Mucosa of stomach (tissue), 1 donor: Measurements from ENCODE around the gene KRT2.
"Not testable (repeated sequence)": the region's sequence is repeated elsewhere in the genome, so short reads cannot be mapped to it uniquely, and the experiment has no call there.

Experiments used
- H3K27me3 ChIP-seq: one replicate; pipeline ENCODE4 v1.7.0; 2013; ENCODE audit warnings: mild to moderate bottlenecking, low read length; ENCODE audit not compliant: control insufficient read depth, insufficient read depth
- H3K36me3 ChIP-seq: one replicate; pipeline ENCODE4 v1.7.0; 2013; ENCODE audit warnings: low read length; ENCODE audit not compliant: control insufficient read depth, insufficient read depth
- H3K4me1 ChIP-seq: one replicate; pipeline ENCODE4 v1.7.0; 2013; ENCODE audit warnings: mild to moderate bottlenecking, low read length; ENCODE audit not compliant: control insufficient read depth, insufficient read depth
- H3K4me3 ChIP-seq: one replicate; pipeline ENCODE4 v1.7.0; 2013; ENCODE audit warnings: low read length
- H3K9ac ChIP-seq: one replicate; pipeline ENCODE4 v1.7.0; 2013; ENCODE audit warnings: mild to moderate bottlenecking, low read length, moderate library complexity
- H3K9me3 ChIP-seq: one replicate; pipeline ENCODE4 v1.7.0; 2013; ENCODE audit warnings: mild to moderate bottlenecking, low read length, moderate library complexity; ENCODE audit not compliant: control insufficient read depth
- donor health status: Pancreatic carcinoma.

KRT2 gene

GRCh38 chr12:52672321-52672933 lies 20.4 kb upstream of the KRT2 start:
- Histone ChIP-seq H3K4me3 (no peak overlapping the region), H3K9ac (no peak overlapping the region), H3K4me1 (no peaks in the 10 kb centered on the region)

GRCh38 chr12:52670961-52671360 lies 18.9 kb upstream of the KRT2 start:
- Histone ChIP-seq H3K9ac (no peak overlapping the region), H3K9me3 (no peaks in the 10 kb centered on the region), H3K4me1 (no peaks in the 10 kb centered on the region), H3K36me3 (no peaks in the 10 kb centered on the region), H3K4me3 (no peak overlapping the region), H3K27me3 (no peaks in the 10 kb centered on the region)

More at GRCh38 chr12:52672321-52672933, 20.4 kb upstream of the KRT2 start:
- no peaks in the 10 kb centered on the region for H3K9me3 ChIP-seq
- no peaks in the 10 kb centered on the region for H3K36me3 ChIP-seq
- no peaks in the 10 kb centered on the region for H3K27me3 ChIP-seq

- Histone ChIP-seq H3K27me3 (no peaks in the 10 kb centered on the region), H3K4me1 (no peaks in the 10 kb centered on the region), H3K9ac (no peak overlapping the region), H3K4me3 (no peak overlapping the region), H3K9me3 (no peaks in the 10 kb centered on the region), H3K36me3 (no peaks in the 10 kb centered on the region)
These were observed 18.5 kb upstream of the KRT2 start for GRCh38 chr12:52670506-52670905.

- H3K4me1 ChIP-seq, H3K9me3 ChIP-seq, H3K27me3 ChIP-seq, H3K9ac ChIP-seq, H3K36me3 ChIP-seq, H3K4me3 ChIP-seq: not testable (repeated sequence)
These were observed 17.9 kb upstream of the KRT2 start for GRCh38 chr12:52669941-52670340.

- Histone ChIP-seq H3K9me3 (no peaks in the 10 kb centered on the region), H3K36me3 (no peaks in the 10 kb centered on the region), H3K4me3 (no peak overlapping the region), H3K4me1 (no peaks in the 10 kb centered on the region), H3K27me3 (peaks cover 4% of the 10 kb centered on the region), H3K9ac (no peak overlapping the region)
These were observed 17.4 kb upstream of the KRT2 start for GRCh38 chr12:52669426-52669825.

GRCh38 chr12:52667931-52668330 lies 15.9 kb upstream of the KRT2 start:
- Histone ChIP-seq H3K9ac (no peak overlapping the region), H3K4me1 (no peaks in the 10 kb centered on the region), H3K36me3 (no peaks in the 10 kb centered on the region), H3K27me3 (peaks cover 4% of the 10 kb centered on the region), H3K9me3 (no peaks in the 10 kb centered on the region), H3K4me3 (no peak overlapping the region)

- Histone ChIP-seq H3K4me1 (no peaks in the 10 kb centered on the region), H3K9me3 (no peaks in the 10 kb centered on the region), H3K27me3 (peaks cover 4% of the 10 kb centered on the region), H3K36me3 (no peaks in the 10 kb centered on the region), H3K9ac (no peak overlapping the region), H3K4me3 (no peak overlapping the region)
These were observed 15.5 kb upstream of the KRT2 start for GRCh38 chr12:52667509-52667908.

GRCh38 chr12:52666471-52666870 lies 14.5 kb upstream of the KRT2 start:
- Histone ChIP-seq H3K4me1 (no peaks in the 10 kb centered on the region), H3K4me3 (no peak overlapping the region), H3K27me3 (peaks cover 4% of the 10 kb centered on the region), H3K9me3 (no peaks in the 10 kb centered on the region), H3K9ac (no peak overlapping the region), H3K36me3 (no peaks in the 10 kb centered on the region)

- Histone ChIP-seq H3K9ac (no peak overlapping the region), H3K27me3 (peaks cover 14% of the 10 kb centered on the region), H3K4me1 (no peaks in the 10 kb centered on the region), H3K36me3 (no peaks in the 10 kb centered on the region), H3K4me3 (no peak overlapping the region), H3K9me3 (no peaks in the 10 kb centered on the region)
These were observed 11.4 kb upstream of the KRT2 start for GRCh38 chr12:52663420-52663819.

- no peaks in the 10 kb centered on the region for H3K36me3 ChIP-seq
These were observed 10.9 kb upstream of the KRT2 start for GRCh38 chr12:52662918-52663229.

GRCh38 chr12:52662093-52662917 lies 10.3 kb upstream of the KRT2 start:
- Histone ChIP-seq H3K36me3 (no peaks in the 10 kb centered on the region), H3K4me3 (no peak overlapping the region)

More at GRCh38 chr12:52662918-52663229, 10.9 kb upstream of the KRT2 start:
- peaks cover 14% of the 10 kb centered on the region for H3K27me3 ChIP-seq
- no peaks in the 10 kb centered on the region for H3K9me3 ChIP-seq
- H3K4me3 ChIP-seq: no peak overlapping the region
- H3K9ac ChIP-seq: no peak overlapping the region
- H3K4me1 ChIP-seq: no peaks in the 10 kb centered on the region

GRCh38 chr12:52661668-52662067 lies 9.7 kb upstream of the KRT2 start:
- Histone ChIP-seq H3K36me3 (no peaks in the 10 kb centered on the region), H3K9ac (no peak overlapping the region), H3K27me3 (peaks cover 14% of the 10 kb centered on the region), H3K9me3 (no peaks in the 10 kb centered on the region), H3K4me1 (no peaks in the 10 kb centered on the region), H3K4me3 (no peak overlapping the region)

More at GRCh38 chr12:52662093-52662917, 10.3 kb upstream of the KRT2 start:
- H3K27me3 ChIP-seq: peaks cover 14% of the 10 kb centered on the region
- no peaks in the 10 kb centered on the region for H3K4me1 ChIP-seq
- no peaks in the 10 kb centered on the region for H3K9me3 ChIP-seq
- H3K9ac ChIP-seq: no peak overlapping the region
